ENCODE measurements around the gene MSI2.

MSI2 gene

DNA sequence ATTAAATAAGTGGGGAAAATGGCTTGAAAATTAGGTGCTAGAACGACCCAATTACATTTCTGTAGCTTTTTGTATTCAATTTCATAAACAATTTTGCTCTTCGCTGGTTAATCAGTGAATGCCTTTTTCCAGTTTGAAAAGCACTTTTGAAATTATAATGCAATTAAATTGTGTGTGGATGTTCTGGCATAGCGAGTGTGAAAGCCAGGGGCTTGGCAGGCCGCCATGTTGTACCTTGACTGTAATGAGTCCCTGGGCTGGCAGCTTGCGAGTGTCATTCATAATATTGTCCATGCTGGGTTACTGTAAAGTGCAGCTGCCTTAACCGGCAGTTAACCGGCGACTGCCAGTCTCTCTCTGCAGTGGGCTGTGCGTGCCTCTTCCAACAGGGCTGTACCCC lies 310.9 kb downstream of the MSI2 start:
- peak; percentile 97 for DNase-seq

DNA sequence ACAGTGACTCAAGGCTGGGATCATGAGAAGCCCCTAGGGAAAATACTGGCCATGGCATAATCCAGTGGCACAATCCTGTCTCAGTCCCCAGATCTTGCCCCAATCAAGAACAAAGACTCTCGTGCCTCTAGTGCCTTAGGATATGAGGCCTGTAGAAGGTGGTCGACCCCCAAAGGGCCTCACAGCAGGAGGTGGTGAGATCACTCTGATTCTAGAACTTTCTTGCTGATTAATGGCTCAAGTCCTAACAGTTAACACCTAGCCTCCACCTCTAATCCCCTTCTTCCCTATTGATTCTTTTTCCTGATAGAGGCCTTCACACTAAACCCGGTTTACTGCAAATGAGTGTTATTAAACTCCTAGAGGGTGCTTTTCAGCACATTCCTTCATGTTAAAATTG lies 312.0 kb downstream of the MSI2 start:
- no peak for DNase-seq

DNA sequence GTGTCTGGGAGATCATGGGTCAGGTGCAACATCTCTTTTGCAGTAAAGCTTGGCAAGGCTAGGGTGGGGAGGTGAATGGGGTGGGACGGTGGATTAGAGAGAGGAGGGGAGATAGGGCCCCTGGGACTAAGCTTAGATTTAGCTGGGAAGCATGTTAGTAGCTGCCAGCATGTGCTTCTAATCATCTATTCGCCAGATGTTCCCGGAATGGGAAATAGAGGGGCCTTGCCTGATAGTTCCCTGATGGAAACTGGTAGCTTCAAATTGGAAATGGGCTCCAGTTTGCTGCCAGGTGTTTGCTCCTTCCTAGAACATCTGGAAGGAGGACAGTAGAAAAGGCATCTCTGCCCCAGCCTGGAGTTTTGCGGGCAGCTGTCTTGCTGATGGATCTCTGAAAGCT lies 312.7 kb downstream of the MSI2 start:
- DNase-seq, result no peak

DNA sequence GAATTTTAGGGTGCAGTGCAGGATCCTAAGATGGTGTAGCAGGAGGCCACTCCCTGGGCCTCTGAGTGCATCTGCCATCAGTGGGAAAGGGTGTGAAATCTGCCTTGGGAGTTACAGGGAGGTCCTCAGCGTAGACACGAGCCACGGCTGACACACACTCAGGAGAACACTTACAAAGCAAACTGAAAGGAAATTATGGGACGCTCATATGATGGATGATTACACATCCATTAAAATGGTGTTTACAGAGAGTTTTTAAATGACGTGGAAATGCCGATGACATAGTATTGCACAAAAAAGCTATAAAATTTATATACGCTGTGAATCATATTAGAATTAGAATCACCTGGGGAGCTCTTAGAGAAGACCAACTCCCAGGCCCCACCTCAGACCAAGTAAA lies 313.5 kb downstream of the MSI2 start:
- DNase-seq, result peak; percentile 79

DNA sequence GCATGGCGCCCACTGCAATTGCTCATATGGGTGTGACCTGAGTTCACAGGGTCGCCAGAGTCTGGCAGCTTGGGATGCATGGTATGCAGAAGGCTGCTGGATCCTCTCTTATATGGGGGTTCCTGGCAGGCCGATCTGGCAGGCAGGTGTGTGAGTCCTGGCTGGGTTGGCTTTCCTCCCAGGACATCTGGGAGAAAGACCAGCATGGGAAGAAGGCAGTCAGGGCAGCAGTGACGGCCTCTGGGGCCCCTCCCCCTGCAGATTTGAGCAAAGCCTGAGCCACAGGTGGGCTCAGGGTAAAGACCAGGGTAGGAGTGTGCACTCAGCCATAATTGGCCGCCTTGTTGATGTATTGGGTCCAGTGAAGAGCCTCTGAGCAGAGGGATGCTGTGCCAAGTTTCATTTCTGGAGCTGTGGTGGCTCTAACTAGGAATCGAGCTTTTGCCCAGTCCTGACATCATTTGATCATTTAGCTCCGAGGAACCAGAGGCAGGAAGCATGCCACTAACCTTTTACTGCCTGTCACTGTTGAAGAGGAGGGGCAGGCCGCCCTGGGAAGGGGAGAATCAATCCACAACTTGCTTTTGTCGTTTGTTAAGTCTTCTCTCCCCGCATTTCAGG lies 314.5 kb downstream of the MSI2 start:
- peak; percentile 44 for DNase-seq

DNA sequence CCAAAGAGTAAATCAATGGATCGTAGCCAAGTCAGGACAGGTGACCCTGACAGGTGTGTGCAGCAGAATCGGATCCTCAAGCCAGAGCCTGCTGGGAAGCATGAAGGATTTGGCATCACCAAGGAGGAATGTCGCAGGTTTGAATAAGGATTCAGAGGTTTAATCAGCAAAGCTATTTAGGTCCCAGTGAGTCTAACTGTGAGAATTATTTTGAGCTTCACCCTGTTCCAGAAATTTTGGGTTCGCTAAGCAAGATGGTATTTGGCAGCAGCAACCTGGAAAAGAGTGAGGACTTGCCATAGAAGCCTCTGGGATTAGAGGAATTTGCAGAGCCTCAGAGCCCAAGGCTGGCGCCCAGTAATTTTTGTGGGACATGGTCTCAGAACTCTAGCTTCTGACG lies 315.7 kb downstream of the MSI2 start:
- no peak for DNase-seq

DNA sequence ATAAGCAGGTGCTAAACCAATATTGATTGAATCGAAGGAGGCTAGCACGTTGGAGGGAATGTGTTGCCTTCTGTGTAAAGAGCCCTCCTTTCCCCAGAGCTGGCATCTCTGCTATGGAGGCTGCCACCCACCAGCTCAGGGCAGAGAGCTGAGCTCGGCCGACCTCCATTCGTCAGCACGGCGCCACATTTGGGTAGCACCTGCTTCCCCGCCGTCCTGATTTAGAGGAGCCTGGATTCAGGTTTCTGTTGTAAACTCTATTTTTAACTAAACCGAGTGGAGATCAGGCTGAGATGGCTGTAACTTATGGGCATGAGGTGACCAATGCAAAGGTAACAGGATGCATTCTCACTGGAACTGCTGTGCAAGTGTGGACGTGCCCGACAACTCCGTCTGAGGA lies 316.3 kb downstream of the MSI2 start:
- no peak for DNase-seq

DNA sequence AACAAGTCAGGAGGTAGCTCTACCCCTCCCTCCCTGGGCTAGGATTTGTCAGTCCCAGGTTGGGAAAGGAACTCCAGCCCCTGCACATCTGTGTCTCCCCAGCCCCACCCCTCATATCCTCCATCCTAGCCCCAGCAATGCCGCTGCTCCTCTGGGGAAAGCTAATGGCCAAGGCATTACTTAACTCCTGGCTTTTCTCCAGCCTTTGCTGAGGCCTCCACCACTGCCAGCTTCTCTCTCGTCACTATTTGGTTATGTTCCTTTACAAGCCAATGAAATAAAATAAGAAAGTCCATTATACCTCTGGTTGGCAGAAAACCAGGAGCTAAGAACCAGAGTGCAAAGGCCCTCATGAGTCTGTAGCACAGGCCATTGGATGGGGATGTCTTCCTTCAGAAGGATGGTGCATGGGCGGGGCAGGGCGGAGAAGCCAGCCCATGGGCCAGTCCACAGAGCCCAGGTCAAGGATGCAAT lies 317.8 kb downstream of the MSI2 start:
- DNase-seq, result no peak

DNA sequence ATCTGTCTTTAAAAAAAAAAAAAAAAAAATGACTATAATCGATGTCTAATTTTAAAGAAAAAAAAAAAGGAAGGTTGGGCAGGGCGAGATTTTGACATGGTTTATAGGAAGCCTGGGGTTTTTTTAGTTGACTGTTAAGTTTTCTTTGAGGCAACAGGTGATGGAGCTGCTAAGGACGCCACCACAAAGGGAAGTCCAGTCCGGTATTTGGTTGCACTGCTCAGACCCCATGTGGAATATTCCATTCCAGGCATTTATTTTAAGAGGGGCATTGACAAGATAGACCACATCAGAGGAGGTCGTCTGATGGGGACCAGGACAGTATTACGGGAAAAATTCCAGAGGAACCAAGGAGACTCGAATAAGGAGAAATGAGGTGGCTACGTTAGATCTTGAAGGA lies 320.4 kb downstream of the MSI2 start:
- DNase-seq, result no peak

DNA sequence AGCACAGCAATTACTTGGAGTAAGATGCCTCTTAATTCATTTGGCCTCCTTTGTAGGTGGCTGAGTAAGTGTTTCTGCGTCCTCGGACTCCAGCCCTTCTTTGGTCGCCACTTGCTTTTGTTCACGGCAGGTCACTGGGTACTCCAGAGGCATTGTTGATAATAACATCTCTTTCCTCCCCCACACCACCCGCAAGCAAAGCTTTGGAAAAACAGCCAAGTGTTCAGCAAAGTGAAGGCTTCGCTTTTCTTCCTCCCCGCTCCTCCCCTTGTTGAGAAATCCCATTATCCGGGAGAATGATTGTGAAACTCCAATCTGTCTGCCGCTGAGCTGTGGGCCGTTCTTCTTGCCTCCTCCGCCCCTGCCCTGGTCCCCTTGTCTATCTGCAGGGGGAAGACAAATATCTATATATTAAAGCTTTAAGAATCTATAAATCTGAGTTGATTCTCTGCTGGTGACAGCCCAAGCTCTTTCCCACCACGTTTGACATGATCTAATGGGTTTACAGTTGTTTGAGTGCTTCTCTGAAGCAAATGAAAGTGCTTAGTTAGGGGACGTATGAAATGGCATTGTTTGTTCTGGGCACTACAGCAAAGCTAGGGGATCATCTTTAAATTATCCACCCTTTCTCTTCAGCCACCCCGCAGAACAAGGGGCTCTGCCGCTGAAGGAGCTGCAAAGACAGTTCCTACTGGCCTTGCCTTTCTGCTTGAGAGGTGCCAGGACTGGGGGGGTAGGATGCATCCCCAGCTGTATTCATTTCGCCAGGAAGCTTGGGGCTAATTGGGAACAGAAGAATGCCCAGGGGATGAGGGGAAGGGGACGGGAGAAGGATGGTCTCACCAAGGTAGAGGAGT lies 321.7 kb downstream of the MSI2 start:
- peak; percentile 61 for DNase-seq

DNA sequence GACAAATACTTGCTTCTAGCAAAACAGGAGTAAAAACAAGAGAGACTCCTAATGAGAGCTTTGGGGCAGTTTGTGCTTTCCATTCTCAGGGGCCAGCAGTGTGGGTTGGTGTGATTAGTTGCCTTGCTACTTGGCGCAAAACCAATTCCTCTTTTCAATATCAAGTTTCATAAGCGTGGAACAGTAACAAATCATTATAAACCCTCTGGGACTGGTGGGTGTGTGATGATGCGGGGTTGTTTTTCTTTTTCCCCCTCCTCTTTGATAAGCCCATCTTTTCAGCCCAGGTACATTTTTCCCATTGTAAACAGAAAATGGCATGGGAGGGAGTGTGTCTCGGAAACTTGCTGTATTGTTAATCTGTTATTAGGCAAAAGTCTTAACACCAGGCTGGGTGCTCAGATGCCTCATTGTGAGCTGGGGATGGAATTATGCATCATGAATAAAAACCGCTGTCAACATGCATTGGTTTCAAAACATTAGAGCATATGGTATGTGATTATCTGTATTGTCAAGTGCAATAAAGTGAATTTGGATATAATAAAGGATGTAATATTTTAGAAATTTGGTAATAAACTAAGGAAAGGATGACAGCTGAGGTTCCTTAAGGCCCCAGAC lies 322.4 kb downstream of the MSI2 start:
- DNase-seq, result peak; percentile 85

DNA sequence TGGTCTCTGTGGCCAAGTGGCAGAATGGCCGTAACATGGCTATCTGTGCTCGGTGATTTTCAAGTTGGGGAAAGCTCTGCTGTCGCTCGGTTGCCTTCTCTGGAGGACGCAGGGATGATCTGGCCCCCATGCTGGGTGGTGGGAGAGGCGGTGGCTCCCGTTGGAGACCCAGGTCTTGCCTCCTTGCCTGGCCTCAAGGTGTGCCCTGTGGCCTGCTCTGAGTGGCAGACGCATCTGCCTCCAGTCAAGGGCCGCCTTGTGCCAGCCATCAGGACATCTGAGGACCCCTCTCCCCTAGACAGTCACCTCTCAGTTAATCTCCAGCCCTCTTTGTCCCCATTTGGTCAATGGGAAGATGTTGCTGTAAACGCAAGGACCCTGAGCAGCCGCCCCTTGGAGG lies 322.9 kb downstream of the MSI2 start:
- DNase-seq, result no peak

DNA sequence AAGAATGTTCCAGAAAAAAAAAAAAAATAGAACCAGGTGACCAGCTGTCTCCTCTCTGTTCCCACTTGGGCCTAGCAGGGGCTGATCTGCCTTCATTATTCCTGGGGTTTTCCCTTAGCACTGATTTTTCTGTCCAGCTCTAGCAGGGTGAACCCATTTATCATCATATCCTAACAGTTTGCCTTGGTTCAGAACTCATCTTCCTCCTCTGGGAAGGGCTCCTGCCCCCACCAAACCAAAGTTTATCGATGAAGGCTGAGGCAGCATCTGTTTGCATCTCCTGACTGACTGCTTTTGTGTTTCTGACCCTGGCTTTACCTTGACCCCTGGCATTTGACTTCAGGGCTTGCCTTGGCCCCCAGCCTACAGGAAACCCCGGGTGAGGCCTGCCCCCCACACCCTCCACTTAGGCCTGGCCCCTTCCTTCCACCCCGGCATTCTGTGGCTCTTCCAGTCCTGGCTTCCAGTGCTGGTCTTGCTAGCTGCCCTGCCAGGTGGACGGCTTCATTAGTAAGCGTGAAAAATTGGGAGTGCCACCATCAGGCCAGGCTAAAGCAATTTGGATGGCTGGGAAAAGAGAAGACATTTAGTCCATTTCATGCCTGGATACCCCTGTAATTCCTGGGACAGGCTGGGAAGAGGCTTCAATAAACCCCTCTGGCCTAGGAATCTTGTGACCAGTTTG lies 323.9 kb downstream of the MSI2 start:
- no peak for DNase-seq

DNA sequence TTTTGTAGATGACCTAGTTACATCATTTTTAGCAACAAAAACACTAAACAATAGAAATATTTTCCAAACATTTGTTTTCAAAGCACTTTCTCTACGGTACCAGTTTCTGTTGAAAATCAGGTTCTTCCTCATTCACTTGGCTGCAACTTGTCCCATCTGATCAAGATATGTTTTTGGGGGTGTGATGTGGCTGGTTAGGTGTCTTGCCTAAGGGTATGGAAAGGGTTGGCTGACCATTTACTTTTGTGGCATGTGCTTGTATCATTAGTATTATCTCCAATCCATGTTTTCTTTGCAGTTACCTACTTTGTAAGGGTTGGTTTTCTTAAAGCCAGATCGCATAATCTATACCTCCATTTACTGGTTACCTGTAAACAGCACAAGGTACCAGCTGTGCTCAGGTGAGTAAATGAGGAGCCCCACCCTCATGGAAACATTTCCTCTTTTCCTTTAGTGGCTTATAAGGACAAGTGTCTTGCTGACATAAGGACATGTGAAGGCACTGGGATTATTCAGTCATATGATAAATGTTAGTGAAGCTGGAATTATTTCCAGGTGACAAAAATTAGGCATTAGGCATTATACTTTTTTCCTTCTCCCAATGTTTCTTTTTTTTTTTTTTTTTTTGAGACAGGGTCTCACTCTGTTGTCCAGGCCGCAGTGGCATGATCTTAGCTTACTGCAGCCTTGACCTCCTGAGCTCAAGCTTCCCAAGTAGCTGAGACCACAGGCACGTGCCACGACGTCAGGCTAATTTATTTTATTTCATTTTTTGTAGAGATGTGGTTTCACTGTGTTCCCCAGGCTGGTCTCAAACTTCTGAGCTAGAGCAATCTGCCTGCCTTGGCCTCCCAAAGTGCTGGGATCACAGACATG lies 326.8 kb downstream of the MSI2 start:
- no peak for DNase-seq

DNA sequence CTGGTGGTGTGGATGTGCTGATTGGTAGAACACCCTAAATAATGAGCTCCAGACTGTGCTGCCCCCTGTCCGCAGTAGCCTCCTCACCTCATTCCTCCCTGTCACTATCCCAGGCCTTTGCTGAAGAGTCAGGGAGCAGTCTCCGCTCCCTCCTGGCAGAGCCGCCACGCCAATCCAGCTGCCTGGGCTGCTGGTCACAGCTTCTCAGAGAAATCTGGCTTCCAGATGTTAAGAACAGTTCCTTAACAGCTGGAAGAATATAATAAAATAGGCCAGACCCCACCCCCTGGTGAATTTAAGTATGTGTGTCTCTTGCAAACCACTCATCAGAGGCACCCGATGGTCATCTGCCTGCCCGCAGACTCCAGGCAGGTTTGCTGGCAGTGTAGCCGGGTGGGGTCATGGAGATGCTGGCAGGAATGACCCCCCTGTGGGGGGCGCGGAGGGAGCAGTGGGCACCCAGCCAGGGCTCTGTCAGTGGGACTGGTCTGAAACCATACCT lies 327.8 kb downstream of the MSI2 start:
- no peak for DNase-seq

DNA sequence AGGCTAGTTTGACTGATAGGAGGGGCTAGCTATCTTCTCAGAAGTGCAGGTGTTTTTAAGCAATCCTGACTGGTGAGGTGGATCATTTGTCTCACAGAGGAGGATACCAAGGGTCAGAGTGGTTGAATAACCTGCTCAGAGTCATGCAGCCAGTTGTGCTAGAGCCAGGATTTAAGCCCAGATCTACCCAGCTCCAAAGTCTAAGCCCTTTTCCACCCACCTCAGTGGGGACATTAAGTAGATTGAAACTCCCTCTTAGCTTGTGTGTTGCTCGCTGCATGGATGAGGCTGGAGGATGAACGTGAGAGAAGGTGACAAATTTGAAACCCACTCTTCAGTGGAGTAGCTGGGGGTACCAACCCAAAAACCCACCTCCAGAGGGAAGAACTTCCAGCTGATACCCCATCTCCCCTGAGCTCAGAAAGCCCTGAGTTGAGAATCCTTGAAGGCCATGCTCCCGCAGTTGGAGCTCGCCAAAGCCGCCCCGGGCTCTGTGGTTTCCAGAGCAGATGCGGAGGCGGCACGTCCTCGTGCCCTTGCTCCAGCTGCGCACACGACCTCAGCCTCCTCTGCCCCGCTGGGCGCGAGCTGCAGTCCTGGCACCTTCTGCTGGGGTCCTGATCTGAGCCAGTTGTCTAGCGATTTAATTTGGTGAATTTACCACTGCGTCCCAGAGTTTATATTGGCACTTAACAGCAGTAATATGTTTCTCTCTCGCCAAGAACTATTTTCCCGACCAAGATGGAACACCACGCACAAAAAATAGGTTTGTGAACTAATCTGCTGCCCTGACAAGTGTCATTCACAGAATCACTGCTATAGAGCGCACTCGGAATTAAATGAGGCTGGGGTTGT lies 329.2 kb downstream of the MSI2 start:
- DNase-seq, result no peak

DNA sequence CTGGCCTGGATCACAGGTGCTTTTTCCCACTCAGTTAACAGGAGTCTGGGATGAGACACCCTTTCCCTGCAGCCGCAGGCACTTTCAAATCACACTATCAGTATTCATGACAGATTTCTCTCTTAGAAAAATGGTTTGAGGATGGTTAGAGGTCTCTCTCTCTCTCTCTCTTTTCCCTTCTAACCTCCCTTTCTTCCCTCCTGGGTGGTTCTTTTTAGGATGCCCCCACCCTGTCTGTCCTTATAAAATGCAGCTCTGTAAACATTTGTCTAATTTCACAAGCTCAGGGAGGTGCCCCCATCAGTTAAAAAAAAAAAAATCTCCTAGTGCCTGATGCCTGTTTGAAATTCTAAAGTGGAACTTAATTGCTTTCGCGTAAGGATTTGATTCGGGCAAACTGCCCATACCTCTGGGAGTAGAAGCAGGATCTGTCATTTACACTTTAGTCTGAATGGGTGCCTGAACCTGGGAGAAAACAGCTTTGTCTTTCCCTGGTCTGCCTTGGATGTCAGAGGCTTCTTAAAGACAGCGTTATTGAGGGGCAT lies 329.9 kb downstream of the MSI2 start:
- peak; percentile 68 for DNase-seq

DNA sequence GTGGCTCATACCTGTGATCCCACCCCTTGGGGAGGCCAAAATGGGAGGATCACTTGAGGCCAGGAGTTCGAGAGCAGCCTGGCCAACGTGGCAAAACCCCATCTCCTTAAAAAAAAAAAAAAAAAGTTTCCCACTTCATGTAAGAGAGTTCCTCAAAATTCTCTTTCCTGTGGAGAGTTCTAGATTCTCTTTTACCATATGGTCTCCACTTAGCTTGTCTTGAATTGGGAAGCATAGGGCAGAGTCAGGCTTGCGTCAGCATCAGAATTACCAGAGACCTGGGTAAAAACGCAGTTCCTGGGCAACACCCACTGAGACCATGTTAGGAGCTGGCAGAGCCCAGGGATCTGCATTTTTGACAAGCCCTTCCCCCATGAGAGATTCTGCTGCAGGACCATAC lies 330.4 kb downstream of the MSI2 start:
- DNase-seq, result no peak

DNA sequence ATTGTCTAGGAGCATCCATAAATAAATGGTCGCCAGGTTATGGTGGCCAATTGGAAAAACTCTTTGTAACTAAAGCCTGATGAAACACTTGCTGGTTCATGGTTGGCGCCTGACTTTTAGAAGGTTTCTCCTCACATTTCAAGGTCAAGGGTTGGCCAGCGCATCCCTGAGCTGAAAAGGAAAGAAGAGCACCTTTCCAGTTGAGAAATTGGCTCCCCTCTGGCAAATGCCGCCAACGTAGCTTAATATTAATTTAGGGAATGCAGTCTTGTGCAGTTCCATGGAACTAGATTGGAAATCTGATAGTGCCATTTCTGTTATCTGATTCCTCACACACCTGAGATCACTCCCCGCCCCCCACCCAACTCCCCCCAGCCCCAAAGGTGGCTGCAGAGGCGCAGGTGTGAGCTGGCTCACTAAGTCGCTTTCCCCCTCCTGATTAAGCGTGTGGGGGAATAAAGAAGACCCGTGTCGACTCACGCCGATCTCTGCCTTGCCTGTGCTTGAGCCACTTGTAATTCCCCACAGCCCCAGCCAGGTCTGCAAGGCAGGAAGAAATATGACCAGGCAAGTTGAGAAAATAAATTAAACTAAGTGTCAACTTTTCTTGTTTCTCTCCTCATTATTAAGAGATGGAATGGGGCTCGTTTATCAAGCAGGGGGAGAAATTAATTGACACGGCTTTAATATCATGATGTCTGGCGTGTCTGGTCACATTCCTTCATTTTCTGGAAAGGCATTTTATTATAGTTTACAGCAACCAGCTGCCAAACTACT lies 331.1 kb downstream of the MSI2 start:
- DNase-seq, result no peak

DNA sequence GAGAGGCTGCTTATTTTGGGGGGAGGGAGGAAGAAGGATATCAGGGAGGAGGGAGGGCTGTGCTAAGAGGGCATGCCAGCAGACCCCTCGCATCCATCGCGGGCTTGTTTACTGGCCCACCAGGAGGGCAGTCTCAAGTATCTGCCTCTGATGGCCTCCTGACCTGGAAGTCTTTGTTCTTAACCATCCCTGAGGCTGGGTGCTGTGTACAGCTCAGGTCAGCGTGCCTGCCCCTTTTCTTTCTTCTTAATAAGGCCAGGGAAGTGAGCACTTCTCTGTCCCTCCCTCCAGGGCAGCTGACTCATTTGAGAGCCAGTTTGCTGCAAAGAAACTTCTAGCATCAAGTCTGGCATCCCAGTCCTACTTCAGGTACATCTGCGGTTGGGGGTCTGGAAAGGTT lies 331.8 kb downstream of the MSI2 start:
- no peak for DNase-seq

Data from NCI-H1436 (cell line).